GM18508 (cell line): ENCODE results near the gene SLC24A3.

Source experiments
- ATAC-seq: cut with Tn5 transposase; IDR thresholded peaks from one replicate; pipeline ENCODE4 v1.9.1; 2021; ENCODE audit warnings: moderate number of reproducible peaks; ENCODE audit not compliant: insufficient read depth, unreplicated experiment

Gene SLC24A3

GRCh38 chr20:19236371-19237055 is 24.1 kb downstream of the SLC24A3 start:
- no peak for ATAC-seq

- no peak for ATAC-seq
These were observed 29.0 kb downstream of the SLC24A3 start for GRCh38 chr20:19241440-19241839.

- ATAC-seq = no peak
These were observed 31.8 kb downstream of the SLC24A3 start for GRCh38 chr20:19244291-19244690.

GRCh38 chr20:19249106-19249879 is 36.9 kb downstream of the SLC24A3 start:
- no peak for ATAC-seq

GRCh38 chr20:19250346-19250745 is 37.9 kb downstream of the SLC24A3 start:
- ATAC-seq = no peak

- no peak for ATAC-seq
These were observed 39.1 kb downstream of the SLC24A3 start for GRCh38 chr20:19251506-19251905.

GRCh38 chr20:19251958-19252357 is 39.5 kb downstream of the SLC24A3 start:
- no peak for ATAC-seq

- ATAC-seq = no peak
These were observed 40.1 kb downstream of the SLC24A3 start for GRCh38 chr20:19252451-19253120.

- ATAC-seq = no peak
These were observed 40.9 kb downstream of the SLC24A3 start for GRCh38 chr20:19253316-19253715.

GRCh38 chr20:19253916-19254820 is 41.7 kb downstream of the SLC24A3 start:
- no peak for ATAC-seq

GRCh38 chr20:19254956-19255355 is 42.5 kb downstream of the SLC24A3 start:
- no peak for ATAC-seq

GRCh38 chr20:19256085-19256484 is 43.6 kb downstream of the SLC24A3 start:
- ATAC-seq = no peak

GRCh38 chr20:19256906-19257595 is 44.6 kb downstream of the SLC24A3 start:
- ATAC-seq = no peak

- ATAC-seq = no peak
These were observed 45.4 kb downstream of the SLC24A3 start for GRCh38 chr20:19257865-19258264.

GRCh38 chr20:19259141-19259591 is 46.7 kb downstream of the SLC24A3 start:
- no peak for ATAC-seq

- no peak for ATAC-seq
These were observed 48.1 kb downstream of the SLC24A3 start for GRCh38 chr20:19260412-19261090.

- ATAC-seq = no peak
These were observed 51.7 kb downstream of the SLC24A3 start for GRCh38 chr20:19264191-19264590.

- no peak for ATAC-seq
These were observed 53.4 kb downstream of the SLC24A3 start for GRCh38 chr20:19265646-19266374.
